GM21381 (cell line): ENCODE measurements around the gene ZNF771.

Source experiments
- ATAC-seq: cut with Tn5 transposase; IDR thresholded peaks from one replicate; pipeline ENCODE4 v1.9.1; 2021; ENCODE audit warnings: mild to moderate bottlenecking, moderate library complexity; ENCODE audit not compliant: unreplicated experiment

ZNF771 gene

DNA sequence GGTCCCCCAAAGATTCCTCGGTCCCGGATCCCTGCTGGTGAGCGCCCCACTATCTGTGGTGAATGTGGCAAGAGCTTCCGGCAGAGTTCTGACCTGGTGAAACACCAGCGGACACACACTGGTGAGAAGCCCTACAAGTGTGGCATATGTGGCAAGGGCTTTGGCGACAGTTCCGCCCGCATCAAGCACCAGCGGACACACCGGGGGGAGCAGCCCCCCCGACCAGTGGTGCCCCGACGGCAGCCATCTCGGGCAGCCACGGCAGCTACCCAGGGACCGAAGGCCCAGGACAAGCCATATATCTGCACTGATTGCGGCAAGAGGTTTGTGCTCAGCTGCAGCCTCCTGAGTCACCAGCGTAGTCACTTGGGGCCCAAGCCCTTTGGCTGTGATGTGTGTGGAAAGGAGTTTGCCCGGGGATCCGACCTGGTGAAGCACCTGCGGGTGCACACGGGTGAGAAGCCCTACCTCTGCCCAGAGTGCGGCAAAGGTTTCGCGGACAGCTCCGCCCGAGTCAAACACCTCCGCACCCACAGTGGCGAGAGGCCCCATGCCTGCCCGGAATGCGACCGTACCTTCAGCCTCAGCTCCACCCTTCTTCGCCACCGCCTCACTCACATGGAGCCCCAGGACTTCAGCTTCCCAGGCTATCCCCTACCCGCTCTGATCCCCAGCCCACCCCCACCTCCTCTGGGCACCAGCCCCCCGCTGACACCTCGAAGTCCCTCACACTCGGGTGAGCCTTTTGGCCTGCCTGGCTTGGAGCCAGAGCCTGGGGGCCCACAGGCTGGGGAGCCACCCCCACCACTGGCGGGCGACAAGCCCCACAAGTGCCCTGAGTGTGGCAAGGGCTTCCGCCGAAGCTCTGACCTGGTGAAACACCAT, 9.4 kb upstream of the ZNF771 start:
- no peak for ATAC-seq

DNA sequence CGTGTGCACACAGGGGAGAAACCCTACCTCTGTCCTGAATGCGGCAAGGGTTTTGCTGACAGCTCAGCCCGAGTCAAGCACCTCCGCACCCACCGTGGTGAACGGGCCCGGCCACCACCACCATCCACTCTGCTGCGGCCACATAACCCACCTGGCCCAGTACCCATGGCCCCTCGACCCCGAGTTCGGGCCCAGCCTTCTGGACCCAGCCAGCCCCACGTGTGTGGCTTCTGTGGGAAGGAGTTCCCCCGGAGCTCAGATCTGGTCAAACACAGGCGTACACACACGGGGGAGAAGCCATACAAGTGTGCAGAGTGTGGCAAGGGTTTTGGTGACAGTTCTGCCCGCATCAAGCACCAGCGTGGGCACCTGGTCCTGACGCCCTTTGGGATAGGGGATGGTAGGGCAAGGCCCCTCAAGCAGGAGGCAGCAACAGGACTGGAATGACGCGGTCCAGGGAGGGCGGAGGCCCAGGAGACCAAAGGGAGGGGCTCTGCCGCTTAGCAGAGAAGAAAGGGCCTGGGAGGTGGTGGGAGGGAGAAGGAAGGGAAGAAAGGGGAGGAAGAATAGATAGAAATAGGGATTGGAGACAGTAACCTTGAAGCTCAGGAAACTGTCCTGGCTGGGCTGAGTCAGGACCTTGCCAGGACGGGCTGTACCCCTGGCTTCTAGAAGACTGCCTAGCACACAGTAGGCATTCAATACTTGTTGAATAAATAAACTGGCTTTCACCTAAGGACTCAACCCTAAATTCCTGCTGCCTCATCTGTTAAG, 8.6 kb upstream of the ZNF771 start:
- no peak for ATAC-seq

DNA sequence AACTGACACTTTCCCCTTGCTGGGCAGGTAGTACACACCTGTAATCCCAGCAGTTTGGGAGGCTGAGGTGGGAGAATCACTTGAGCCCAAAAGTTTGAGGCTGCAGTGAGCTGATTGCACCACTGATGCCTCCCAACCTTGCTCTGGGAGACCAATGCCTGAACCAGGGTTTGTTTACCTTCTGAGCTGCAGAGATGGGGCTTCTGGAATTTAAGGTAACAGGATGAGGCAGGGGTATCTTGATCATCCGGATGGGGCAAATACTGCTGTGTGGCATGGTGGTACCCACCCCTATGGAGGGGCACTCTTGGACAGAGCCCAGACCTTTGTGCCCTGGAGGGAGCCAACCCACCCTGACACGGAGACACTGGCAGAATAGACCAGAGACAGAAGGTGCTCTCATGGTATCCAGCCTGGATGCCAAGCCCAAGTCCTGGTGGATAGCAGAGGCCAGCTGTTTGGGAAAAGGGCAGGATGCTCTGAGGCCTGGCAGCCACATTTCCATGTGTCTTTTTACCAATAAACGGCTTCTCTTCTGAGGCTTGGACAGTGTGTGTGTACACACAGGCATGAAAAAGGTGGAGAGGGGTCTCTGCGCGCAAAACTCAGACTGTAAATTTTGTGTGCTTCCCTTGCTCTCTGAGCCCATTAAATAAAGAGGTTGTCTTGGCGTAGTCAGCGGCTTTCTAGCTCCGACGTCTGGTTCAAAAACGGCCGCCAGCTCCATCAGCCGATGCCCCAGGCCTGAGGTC, 7.8 kb upstream of the ZNF771 start:
- ATAC-seq, result no peak

DNA sequence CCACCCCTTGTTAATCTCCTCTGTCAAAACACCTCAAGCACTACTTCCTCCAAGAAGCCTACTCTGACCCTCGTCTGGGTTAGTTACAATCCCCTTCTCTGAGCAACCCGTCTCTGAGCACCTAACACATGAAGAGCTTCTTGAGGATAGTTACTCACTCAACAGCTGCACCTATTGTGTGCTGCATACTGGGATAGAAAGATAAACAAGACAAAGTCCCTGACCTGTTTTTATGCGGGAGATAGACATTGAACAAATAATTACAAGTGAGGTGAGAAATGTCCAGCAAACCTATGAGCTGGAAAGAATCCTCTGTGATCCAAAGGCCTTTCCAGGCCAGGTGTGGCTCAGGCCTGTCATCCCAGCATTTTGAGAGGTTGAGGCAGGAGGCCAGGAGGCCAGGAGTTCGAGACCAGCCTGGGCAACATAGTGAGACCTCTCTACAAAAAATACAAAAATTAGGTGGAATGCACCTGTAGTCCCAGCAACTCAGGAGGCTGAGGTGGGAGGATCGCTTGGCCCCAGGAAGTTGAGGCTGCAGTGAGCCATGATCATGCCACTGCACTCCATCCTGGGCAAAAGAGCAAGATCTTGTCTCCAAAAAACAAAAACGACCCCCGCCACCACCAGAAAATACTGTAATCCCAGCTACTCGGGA, 5.5 kb upstream of the ZNF771 start:
- no peak for ATAC-seq

DNA sequence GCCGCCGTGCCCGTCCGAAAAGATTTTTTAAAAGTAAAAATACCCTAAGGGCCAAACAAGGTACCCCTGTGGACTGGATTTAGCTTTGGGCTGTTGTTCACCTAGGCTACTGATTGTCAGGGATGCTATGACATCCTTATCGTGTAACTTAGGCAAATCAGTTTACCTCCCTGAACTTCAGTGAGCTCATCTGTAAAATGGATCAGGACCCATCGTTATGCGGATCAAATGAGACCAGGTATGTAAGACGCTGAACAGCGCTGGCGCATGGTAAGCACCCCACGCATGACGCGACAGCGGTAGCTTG, 658 bp upstream of the ZNF771 start:
- peak; percentile 3 for ATAC-seq

DNA sequence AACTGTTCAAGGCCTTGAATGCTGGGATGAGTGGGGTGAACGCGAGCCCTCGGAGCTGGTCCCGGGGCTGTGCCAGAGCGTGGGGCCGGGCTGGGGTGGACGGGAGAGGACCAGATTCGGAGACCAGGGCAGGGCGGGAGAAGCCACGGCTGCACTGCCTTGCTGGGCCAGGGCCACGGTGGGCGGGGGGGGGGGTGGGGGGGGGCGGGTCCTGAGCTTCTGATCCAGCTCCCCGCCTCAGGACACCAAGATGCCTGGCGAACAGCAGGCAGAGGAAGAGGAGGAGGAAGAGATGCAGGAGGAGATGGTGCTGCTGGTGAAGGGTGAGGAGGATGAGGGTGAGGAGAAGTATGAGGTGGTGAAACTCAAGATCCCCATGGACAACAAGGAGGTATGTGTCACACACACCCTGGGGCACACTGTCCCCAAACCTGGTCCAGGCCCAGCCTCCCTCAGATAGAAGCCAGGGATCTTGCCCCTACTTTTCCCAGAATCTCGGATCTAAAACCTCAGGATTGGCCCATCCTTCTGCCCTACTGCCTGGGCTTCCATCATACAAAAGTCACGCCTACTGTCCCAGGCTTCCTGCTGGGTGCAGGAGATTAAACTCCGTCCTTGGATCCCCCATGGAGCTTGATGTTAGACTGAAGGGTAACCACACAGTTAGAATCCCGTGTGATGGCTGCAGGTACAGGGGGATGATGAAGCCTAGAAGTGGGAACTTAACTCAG, 563 bp downstream of the ZNF771 start:
- no peak for ATAC-seq

DNA sequence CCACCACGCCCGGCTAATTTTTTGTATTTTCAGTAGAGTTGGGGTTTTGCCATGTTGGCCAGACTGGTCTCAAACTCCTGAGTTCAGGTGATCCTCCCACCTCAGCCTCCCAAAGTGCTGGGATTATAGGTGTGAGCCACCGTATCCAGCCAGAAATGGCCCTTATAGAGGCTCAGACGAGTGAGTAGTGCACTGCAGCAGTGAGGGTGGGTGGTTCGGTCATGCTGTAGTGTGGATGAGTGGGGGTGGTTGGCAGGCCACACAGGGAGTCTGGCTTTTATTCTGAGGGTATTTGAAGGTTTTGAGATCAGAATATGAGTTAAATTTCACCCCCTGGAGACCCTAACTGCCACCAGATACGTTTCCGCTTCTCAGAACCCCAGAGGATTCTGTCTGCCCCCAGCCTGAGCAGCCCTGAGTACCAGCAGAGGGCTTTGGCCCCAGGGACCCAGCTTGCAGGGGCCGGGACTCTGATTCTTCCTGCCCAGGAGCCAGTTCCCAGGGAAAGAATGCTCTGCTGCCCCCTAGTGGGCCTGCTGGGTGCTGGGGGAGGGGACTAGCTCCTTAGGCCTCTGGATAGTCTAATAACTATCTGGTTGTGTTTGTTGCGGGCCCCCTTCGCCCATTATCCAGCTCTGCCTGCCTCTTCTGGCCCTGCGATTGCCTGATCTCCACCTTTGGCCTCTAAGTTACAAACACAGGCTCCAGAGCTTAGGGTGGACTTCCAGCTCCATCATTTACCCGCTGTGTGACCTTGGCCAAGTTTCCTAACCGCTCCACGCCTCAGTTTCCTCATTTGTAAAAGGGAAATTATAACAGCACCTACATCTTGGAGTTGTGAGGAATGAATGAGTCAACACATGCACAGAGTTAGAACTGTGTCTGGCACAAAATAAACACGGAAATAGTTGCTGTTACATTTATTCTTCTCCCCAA, 2.0 kb downstream of the ZNF771 start:
- ATAC-seq, result peak; percentile 43

DNA sequence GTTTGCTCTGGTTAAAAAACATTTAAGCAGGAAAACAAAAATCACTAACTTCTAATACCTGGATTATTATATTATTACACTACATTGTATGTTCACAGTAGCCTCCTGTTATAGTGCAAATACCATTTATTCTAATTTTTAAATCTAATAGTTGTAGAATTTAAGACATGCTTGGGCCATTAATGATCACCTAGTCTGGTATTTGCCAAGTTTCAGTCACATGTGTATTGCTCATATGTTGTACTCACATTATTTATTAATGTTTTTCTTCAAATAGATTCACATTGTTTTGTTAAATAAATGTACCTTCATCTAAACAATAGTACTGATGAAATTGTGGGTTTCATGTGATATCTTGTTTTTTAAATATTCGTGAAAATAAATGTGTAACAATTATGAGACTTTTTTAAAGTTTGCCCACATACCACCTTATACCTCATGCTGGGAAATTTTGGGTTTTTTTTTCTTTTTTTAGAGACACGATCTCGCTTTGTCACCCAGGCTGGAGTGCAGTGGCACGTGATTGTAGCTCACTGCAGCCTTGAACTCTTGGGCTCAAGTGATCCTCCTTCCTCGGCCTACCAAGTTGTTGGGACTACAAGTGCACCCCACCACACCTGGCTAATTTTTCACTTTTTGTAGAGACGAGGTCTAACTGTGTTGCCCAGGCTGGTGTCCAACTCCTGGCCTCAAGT, 5.9 kb downstream of the ZNF771 start:
- ATAC-seq, result no peak

DNA sequence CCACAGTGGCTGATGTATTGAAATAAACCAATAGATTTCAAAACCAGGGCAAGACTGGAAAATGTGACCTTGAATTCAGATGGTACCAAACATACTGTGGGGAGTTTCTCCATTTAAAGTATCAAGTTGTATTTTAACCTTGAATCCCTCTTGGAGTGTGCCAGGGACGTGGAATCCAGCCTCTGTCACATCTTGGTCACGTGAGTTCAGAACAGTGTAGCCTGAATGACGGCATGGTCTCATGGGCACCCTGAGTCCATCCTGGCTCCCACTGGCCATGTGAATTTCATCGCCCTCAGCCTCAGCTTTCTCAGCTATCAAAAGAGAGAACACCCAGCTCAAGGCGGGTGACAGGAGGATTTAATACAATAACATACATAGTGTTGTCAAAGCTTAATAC, 6.8 kb downstream of the ZNF771 start:
- ATAC-seq, result no peak

DNA sequence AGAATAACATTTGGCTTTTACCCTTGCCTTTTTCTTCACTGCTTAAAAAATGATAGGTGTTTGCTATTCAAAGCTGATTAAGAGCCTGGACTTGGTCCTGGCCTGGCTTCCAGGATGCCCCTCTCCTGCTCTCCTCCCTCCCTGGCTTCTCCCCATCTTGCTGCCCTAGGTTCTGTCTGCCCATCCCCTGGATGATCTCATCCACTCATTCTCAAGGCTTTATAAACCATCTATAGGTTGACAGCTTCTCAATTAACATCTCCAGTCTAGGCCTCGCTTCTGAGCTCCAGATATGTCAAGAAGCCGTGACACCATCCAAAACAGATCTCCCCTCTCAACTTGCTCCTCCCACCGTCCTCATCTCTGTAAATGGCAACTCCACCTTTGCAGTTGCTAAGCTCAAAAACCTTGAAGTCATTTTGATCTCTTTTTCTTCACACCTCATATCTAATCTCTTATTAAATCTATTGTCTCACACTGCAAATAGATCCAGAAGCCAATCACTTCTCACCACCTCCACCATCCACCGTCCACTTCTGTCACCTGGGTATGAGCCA, 8.7 kb downstream of the ZNF771 start:
- no peak for ATAC-seq

DNA sequence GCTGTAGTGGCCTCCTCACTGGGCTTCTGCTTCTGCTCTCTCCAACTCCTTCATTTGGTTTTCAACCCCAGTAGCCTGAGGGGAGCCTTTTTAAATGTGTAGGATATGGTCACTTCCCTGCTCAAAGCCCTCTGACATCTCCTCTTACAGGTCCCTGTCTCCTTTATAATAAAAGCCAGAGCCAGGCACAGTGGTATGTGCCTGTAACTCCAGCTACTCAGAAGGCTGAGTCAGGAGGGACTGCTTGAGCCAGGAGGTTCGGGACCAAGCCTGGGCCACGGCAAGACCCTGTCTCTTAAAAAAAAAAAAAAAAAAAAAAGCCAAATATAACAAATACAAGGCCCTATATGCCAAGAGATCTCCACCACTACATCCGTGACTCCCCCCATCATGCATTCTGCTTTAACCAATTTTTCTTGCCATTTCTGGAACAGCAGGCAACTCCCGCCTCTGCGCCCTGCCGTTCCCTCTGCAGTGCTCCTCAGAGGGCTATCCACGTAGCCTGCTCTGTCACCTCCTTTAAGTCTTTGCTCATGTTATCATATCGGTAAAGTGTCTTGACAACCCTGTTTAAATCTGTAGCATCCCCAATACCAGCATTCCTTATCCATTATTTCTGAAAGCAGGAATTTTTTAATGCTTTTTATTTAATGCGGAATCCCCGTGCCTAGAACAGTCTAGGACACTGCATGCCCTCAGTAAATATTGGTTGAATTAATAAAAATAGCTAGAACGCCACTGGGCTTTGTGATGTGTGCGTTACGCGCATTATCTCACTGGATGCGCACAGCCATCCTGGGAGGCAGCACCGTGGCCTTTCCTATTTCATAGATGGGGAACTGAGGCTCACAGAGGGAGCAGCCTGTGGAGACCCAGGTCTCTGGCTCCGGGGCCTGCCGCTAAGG, 9.5 kb downstream of the ZNF771 start:
- no peak for ATAC-seq

DNA sequence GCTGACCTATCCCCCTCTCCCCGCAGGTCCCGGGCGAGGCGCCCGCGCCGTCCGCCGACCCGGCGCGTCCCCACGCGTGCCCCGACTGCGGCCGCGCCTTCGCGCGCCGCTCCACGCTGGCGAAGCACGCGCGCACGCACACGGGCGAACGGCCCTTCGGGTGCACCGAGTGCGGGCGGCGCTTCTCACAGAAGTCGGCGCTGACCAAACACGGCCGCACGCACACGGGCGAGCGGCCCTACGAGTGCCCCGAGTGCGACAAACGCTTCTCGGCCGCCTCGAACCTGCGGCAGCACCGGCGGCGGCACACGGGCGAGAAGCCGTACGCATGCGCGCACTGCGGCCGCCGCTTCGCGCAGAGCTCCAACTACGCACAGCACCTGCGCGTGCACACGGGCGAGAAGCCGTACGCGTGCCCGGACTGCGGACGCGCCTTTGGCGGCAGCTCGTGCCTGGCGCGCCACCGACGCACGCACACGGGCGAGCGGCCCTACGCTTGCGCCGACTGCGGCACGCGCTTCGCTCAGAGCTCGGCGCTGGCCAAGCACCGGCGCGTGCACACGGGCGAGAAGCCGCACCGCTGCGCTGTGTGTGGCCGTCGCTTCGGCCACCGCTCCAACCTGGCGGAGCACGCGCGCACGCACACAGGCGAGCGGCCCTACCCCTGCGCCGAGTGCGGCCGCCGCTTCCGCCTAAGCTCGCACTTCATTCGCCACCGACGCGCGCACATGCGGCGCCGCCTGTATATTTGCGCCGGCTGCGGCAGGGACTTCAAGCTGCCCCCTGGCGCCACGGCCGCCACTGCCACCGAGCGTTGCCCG, 10.3 kb downstream of the ZNF771 start:
- ATAC-seq, result peak; percentile 76

DNA sequence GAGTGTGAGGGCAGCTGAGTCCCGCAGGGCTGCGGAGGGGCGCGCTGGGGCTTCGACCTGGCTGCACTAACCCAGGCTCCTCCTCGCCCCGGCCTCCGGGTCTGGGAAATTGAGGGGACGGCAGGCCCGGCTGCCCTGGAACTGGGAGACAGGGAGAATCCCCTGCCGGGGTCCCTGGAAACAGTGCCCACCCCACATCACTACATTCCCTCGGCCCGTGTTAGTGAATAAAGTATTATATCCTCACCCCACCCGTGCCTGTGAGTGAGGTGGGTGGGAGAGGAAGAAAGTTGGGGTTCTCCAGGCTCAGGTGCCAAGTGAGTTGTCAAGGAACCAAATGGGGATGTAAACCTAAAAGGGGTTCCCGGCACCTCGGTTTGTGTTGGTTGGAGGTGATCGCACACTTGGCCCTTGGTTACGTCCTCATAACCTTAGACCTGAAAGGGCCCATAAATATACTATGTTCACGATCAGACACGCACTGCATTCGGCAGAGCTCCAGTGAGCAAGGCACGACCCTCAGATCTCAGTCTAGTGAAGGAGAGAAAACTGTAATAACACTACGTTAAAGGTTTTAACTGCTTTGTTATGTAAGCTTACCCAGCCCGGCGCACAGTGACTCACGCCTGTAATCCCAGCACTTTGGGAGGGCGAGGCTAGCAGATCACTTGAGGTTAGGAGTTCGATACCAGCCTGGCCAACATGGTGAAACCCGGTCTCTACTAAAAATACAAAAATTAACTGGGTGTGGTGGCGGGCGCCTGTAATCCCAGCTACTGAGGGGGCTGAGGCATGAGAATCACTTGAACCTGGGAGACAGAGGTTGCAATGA, 11.2 kb downstream of the ZNF771 start:
- ATAC-seq, result no peak

DNA sequence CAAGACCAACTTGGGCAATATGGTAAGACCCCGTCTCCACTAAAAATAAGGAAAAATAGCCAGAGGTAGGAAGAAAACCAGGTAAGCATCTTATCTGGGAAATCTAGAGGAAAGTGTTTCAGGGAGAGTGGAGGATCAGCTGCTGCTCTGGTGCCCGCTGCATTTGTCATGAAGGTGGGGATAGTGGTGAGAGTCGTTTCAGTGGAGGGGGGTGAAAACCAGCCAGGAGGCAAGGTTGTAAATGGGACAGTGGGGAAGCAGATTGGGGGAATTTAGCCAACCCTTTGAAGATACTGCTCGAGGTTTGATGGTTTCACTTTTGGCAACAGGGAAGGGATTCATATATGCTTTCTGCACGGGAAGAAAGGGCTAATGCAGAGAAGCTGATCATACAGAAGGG, 13.6 kb downstream of the ZNF771 start:
- no peak for ATAC-seq

DNA sequence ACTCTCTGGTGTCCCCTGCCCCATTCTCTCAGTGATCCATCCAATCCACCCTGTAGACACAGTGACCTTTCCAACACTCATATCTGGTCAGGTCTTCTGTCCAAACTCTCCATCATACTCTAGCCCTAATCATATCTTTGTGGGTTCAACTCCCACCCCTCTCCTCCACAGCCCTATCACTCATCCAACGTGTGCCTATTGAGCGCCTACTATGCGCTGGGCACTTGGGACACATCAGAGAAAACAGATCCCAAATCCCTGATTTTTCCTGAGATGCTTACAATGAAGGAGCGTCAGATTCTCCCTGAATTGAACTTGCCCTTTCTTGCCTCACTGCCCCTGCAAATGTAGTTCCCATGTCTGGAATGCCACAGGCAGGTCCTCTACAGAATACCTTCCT, 20.6 kb downstream of the ZNF771 start:
- ATAC-seq, result no peak

DNA sequence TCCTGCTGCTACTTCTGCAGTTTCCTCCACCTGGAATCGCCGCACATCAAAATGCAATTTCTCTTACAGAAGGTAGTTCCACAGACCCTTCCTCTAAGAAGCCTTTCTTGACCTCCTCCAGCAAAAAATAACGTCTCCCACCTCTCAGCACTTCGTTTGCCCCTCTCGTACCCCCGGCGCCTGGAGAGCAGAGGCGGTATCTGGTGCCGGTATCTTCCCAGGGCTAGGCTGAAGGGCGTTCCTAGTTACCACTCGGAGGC, 21.9 kb downstream of the ZNF771 start:
- ATAC-seq, result peak; percentile 6
